ENCODE results near the gene CHCHD10.
"Not testable (repeated sequence)": the region's sequence is repeated elsewhere in the genome, so short reads cannot be mapped to it uniquely, and the experiment has no call there.

The CHCHD10 gene

GRCh38 chr22:23744485-23744884 lies 23.3 kb downstream of the CHCHD10 start:
- DNase-seq = no peak

- no peak for DNase-seq
These were observed 23.8 kb downstream of the CHCHD10 start for GRCh38 chr22:23744001-23744400.

DNA sequence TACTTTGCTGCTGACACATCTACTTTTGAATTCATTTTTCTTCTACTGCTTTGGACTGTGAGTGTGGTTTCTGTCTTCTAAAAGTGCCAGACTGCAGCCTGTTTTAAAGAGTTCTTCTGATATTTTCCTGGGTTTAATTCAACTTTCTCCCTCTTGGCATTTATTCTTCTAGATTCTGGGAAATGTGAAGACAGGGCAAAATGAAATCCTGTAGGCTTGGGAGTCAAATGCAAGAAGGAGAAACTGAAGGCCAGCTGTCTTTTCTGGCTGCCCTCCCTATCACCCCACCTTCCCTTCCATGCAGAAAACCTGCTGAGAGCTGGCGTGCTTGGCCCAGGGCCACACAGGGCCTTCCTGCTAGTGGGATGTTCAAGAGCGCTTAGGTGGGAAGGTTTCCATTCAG lies 24.5 kb downstream of the CHCHD10 start:
- no peak for DNase-seq

- no peak for DNase-seq
These were observed 25.1 kb downstream of the CHCHD10 start for GRCh38 chr22:23742505-23743264.

DNA sequence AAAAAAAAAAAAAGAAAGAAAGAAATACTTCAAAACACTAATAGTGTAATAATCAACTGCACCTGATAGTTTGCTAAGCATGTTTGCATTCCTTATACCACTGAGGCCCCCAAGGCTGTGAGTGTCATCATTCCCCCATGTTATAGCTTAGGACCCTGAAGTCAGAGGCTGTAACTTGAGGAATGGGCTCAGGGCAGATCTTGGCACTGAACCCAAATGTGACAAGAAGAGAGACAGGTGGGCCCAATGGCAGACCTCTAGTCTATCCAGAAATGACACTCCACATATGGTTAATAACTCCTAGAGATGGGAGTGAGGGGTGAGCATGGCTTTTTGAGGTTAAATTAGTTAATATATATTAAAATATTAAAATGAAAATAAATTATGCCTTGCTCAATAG lies 30.1 kb downstream of the CHCHD10 start:
- DNase-seq = no peak

GRCh38 chr22:23728108-23728507 lies 39.7 kb downstream of the CHCHD10 start:
- DNase-seq = not testable (repeated sequence)

DNA sequence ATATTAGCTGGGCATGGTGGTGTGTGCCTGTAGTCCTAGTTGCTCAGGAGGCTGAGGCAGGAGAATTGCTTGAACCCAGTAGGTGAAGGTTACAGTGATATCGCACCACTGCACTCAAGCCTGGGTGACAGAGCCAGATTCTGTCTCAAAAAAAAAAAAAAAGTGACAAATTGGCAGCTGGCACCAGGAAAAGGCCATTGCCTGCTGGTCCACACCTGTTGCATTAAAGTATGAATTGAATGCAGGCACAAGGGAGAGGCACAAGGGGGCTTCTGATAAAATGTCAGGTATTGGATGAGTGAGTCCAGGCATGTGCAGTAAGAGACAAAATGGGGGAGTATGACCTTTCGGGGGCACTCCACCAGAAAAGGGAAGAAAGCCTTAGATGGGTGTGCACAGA lies 45.0 kb downstream of the CHCHD10 start:
- no peak for DNase-seq

DNA sequence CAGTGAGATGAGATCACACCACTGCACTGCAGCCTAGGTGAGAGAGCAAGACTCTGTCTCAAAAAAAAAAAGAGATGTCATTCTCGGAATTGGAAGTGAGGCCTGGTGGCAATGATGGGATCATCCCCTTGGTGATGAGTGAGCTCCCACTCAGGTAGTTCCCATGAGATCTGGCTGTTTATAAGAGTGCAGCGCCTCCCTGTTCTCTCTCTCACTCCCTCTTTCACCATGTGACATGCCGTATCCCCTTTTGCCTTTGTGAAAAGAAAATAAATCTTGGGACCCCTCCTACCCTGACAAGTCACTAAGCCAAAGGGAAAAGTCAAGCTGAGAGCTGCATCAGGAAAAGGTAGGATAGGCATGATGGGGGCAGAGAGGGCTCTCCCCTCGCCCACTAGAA lies 45.6 kb downstream of the CHCHD10 start:
- no peak for DNase-seq

DNA sequence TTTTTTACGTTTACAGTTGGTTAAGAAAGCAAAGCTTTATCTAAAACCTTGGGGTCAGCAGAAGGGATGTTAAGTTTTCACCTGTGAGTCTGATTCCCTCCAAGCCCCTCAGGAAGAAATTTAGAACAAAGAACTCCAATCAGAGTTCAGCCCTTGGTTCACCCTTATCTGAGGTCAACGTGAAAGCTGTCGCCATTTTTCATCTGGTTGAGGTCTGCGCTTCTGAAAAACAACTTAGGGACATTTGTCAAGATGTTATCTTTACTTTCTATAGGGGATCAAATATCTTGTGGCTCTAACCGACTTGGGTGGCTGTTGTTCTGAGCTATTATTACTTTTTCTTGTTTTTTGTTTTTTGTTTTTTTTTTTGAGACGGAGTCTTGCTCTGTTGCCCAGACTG lies 46.9 kb downstream of the CHCHD10 start:
- no peak for DNase-seq

DNA sequence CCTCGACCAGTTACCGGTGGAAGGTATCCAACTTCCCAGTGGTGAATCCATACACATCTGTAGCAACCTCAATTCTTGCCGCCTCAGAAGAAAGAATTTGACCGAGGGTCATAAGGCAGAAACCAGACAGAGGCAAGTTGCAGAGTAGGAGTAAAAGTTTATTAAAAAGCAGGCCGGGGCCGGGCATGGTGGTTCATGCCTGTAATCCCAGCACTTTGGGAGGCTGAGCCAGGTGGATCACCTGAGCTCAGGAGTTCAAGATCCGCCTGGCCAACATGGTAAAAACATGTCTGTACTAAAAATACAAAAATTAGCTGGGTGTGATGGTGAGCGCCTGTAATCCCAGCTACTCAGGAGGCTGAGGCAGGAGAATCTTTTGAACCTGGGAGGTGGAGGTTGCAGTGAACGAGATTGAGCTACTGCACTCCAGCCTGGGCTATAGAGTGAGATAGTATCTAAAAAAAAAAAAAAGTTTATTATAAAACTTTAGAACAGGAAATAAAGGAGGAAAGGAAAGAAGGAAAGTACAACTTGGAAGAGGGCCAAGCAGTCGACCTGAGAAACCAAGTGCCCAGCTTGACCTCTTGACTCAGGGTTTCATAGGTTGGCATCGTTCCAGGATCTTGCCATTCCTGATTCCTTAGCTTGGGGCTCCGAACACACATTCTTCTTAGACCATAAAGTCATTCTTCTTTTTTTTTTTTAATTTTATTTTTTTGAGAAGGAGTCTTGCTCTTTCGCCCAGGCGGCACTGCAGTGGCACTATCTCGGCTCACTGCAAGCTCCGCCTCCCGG lies 49.2 kb downstream of the CHCHD10 start:
- DNase-seq = no peak

GRCh38 chr22:23716811-23717801 lies 50.7 kb downstream of the CHCHD10 start:
- DNase-seq = peak; percentile 38 to 87

Data from NCI-H526 (cell line).